Measurements from ENCODE around the gene RNF114. TPM values are rescaled to one million over a fixed set of nuclear protein-coding genes. Genes with fewer than 3 reads are reported as not detected.
"Not testable (repeated sequence)": the region's sequence is repeated elsewhere in the genome, so short reads cannot be mapped to it uniquely, and the experiment has no call there.

The RNF114 gene
- total RNA-seq, 2 experiments from 2014 or later = 55.8 to 59.5 TPM

DNA sequence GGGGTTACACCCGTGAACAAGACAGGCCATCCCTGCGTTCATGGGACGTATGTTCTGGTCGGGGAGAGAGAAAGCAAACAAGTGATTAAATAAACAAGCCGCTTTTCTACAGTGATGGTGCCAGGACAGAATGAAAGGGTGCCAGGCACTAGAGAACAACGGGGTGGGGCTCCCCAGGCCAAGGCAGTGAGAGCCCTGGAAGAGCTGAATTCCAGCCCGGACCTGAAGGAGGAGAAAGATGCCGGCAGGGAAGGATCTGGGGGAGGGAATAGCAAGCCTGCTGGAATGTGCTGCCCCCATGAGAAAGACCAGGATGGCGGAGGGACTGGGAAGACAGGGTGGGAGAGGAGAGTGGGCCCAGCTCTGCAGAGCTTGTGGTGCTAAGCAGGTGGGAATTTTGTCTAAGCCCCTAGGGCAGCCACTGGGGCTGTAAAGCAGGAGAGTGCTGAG is 54.1 kb downstream of the RNF114 start:
- DNase-seq = no peak
- Mint-ChIP-seq H3K36me3 (ENCODE audit: low read depth) (no peaks in the 10 kb centered on the region), H3K9me3 (no peaks in the 10 kb centered on the region), H3K27ac (no peak overlapping the region), H3K4me1 (peaks cover 9% of the 10 kb centered on the region), H3K27me3 (peaks cover 5% of the 10 kb centered on the region), H3K4me3 (no peak overlapping the region)
- ChIA-PET CTCF (interaction anchor here (0.6 kb wide), 1 partner anchor 907 kb away, joined by 3 read pairs; no protein-coding TSS in a partner anchor), POLR2A (no interaction called here)

DNA sequence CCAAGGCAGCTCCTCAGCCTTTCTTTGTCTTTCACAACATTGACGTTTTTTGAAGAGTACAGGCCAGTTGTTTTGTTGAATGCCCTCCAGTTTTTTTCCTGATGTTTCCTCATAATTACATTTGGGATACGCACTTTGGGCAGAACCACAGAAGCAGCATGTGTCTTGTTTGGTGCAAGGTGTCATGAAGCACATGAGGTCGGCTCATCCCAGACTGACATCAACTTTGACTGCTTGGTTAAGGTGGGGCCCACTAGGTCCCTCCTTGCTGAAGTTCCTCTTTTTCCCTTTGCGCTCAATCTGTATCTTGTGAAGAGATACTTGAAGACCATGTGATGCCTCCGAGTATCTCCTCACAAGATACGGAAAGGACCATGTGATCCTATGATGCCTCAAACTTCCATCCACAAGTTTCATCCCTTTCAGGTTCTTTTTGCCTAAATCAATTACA is 57.1 kb downstream of the RNF114 start:
- DNase-seq = no peak
- Mint-ChIP-seq H3K27ac (peak overlapping the region; percentile 41), H3K9me3 (no peaks in the 10 kb centered on the region), H3K27me3 (peaks cover 7% of the 10 kb centered on the region), H3K36me3 (ENCODE audit: low read depth) (no peaks in the 10 kb centered on the region), H3K4me1 (peaks cover 9% of the 10 kb centered on the region), H3K4me3 (no peak overlapping the region)
- CTCF ChIA-PET = interaction anchor here (1.1 to 1.3 kb wide), 2 partner anchors 12 to 106 kb away, joined by 3 read pairs; no protein-coding TSS in a partner anchor
- POLR2A ChIA-PET = interaction anchor here (0.6 kb wide), 1 partner anchor 27 kb away, joined by 5 read pairs; no protein-coding TSS in a partner anchor

DNA sequence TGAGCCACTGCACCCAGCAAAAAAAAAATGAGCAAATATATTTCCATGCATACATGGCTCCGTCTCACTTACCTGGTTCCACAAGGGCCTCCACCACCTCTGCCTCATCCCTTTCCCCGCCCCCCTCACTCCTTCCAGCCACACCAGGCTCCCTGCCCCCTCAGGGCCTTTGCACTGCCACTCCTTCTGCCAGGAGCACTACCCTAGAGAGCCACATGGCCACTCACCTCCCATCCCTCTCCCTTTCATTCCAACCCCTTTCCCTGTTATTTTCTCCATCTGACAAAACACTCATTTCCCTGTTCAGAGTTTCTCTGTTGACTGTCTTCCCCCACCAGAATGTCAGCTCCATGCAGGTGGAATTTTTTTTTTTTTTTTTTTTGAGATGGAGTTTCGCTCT is 59.4 kb downstream of the RNF114 start:
- ChIA-PET CTCF (no interaction called here), POLR2A (interaction anchor here (0.6 kb wide), 1 partner anchor 396 kb away, joined by 3 read pairs; no protein-coding TSS in a partner anchor)
- H3K36me3 Mint-ChIP-seq (ENCODE audit: low read depth) = no peaks in the 10 kb centered on the region
- no peak for DNase-seq
- peaks cover under 1% of the 10 kb centered on the region for H3K4me1 Mint-ChIP-seq
- H3K27ac Mint-ChIP-seq = no peak overlapping the region
- H3K4me3 Mint-ChIP-seq = no peak overlapping the region
- no peaks in the 10 kb centered on the region for H3K9me3 Mint-ChIP-seq
- H3K27me3 Mint-ChIP-seq = peaks cover 7% of the 10 kb centered on the region

DNA sequence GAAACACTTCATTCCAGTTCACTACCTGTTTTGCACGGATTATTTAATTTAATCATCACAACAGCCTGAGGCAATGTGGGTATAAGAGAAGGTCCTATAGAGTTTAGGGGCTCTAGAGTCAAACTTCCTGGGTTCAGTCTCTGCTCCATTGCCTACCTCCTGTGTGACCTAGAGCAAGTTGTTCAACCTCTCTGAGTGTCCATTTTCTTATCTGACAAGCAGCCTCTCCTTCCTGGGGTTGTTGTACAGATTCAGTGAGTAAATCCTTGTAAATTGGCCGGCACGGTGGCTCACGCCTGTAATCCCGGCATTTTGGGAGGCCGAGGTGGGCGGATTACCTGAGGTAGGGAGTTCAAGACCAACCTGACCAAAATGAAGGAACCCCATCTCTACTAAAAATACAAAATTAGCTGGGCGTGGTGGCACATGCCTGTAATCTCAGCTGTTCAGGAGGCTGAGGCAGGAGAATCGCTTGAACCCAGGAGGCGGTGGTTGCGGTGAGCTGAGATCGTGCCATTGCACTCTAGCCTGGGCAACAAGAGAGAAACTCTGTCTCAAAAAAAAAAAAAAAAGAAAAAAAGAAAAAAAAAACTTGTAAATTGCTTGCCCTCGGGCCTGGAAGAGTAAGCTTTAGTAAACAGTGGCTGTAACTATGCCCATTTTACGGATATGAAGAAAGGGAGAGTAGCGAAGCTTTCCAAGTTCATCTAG is 62.4 kb downstream of the RNF114 start:
- not testable (repeated sequence) for DNase-seq; H3K4me3 Mint-ChIP-seq; H3K27me3 Mint-ChIP-seq; H3K36me3 Mint-ChIP-seq (ENCODE audit: low read depth); H3K27ac Mint-ChIP-seq; H3K9me3 Mint-ChIP-seq
- CTCF ChIA-PET = interaction anchor here (0.8 to 1.0 kb wide), 2 partner anchors 24 to 63 kb away, joined by 3 to 6 read pairs; no protein-coding TSS in a partner anchor
- POLR2A ChIA-PET = interaction anchor here (0.6 kb wide), 1 partner anchor 17 kb away, joined by 4 read pairs; no protein-coding TSS in a partner anchor
- peaks cover 12% of the 10 kb centered on the region for H3K4me1 Mint-ChIP-seq

DNA sequence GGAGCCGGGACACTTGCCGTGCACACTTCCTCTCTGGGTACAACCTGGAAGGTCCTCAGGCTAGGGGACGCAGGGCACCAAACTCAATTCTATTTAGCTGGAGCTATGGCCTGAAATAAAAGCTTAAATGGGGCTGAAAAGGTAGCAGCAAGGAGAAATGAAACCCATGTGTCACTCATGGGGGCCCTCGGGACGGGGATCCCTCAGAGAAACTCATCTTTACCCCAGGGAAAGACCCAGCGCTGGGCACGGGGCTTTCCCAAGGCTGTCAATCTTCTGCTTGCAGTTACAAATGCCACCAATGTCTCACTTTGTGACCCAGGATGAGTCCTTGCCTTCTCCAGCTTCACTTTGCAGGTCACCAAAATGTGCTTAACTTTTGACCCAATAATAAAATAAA is 63.1 kb downstream of the RNF114 start:
- Mint-ChIP-seq H3K9me3 (no peaks in the 10 kb centered on the region), H3K27ac (no peak overlapping the region), H3K27me3 (peaks cover 2% of the 10 kb centered on the region), H3K36me3 (ENCODE audit: low read depth) (no peaks in the 10 kb centered on the region), H3K4me1 (peaks cover 12% of the 10 kb centered on the region), H3K4me3 (no peak overlapping the region)
- ChIA-PET CTCF (interaction anchor here (0.8 to 1.0 kb wide), 2 partner anchors 23 to 62 kb away, joined by 3 to 6 read pairs; no protein-coding TSS in a partner anchor), POLR2A (interaction anchor here (0.6 kb wide), 1 partner anchor 18 kb away, joined by 4 read pairs; no protein-coding TSS in a partner anchor)
- DNase-seq = no peak

DNA sequence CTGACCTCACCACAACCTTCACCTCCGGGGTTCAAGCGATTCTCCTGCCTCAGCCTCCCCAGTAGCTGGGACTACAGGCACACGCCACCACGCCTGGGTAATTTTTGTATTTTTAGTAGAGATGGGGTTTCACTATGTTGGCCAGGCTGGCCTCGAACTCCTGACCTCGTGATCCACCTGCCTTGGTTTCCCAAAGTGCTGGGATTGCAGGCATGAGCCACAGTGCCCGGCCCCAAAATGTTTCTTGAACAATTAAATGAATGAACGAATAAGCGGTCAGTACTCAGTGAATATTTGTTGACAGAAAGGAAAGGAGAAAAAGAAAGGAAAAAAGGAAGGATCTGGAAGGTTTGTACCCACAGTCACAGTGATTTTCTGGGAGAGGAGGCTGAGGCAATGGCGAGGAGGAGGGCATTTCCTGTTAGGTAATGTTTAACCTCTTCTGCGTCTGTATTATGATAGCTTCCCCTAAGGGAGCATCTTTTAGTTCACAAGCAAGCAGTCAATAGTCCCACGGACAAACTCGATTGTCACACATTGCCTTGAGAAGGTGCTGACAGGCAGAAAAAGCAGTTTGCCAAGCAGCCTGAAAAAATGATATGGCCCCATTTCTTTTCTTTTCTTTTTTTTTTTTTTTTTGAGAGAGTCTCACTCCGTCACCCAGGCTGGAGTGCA is 64.5 kb downstream of the RNF114 start:
- CTCF ChIA-PET = interaction anchor here (0.6 kb wide), 1 partner anchor 991 kb away, joined by 3 read pairs; no protein-coding TSS in a partner anchor
- H3K9me3 Mint-ChIP-seq; H3K4me3 Mint-ChIP-seq; DNase-seq; H3K36me3 Mint-ChIP-seq (ENCODE audit: low read depth); H3K27ac Mint-ChIP-seq; H3K27me3 Mint-ChIP-seq; POLR2A ChIA-PET: not testable (repeated sequence)
- H3K4me1 Mint-ChIP-seq = peaks cover 20% of the 10 kb centered on the region

DNA sequence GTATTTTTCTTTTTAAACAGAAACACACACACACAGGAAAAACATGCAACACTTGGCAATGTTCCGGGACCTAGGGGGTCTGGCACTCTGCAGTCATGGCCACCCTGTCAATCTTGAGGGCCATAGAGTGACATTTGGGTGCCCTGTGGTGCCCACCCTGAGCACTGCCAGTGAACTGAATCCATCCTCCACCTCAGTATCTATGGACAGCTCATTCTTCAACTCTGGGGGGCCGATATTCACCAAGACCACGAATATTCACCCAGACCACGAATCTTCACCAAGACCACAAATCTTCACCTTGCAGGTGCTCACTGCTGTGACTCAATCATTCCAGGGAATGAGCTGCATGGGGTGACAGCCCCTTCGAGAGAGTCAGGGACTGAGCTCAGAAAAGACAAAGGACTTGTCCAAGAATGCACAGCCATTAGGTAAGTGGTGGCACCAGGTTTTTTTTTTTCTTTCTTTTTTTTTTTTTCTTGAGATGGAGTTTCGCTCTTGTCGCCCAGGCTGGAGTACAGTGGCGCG is 65.7 kb downstream of the RNF114 start:
- POLR2A ChIA-PET = interaction anchor here (0.7 kb wide), 1 partner anchor 139 kb away, joined by 8 read pairs; no protein-coding TSS in a partner anchor
- no peak overlapping the region for H3K4me3 Mint-ChIP-seq
- peaks cover 24% of the 10 kb centered on the region for H3K4me1 Mint-ChIP-seq
- H3K9me3 Mint-ChIP-seq = no peaks in the 10 kb centered on the region
- peaks cover 2% of the 10 kb centered on the region for H3K27me3 Mint-ChIP-seq
- DNase-seq = no peak
- H3K27ac Mint-ChIP-seq = no peak overlapping the region
- CTCF ChIA-PET = interaction anchor here (0.6 to 1.1 kb wide), 4 partner anchors 16 to 1621 kb away, joined by 3 to 6 read pairs (median 4); no protein-coding TSS in a partner anchor
- H3K36me3 Mint-ChIP-seq (ENCODE audit: low read depth) = no peaks in the 10 kb centered on the region

DNA sequence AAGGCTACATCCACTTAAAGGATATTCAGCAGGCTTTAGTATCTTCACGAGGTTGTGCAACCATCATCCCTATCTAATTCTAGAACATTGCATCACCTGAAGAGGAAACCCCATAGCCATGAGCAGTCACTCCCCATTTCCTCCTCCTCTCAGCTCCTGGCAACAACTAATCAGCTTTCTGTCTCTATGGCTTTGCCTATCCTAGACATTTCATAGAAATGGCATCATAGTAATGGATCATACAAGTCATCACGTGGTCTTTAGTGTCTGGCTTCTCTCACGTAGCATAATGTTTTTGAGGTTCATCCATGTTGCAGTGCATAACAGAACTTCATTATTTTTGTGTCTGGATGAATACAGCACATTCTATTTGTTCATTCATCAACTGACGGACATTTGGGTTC is 67.1 kb downstream of the RNF114 start:
- ChIA-PET POLR2A (no interaction called here), CTCF (interaction anchor here (0.7 kb wide), 1 partner anchor 678 kb away, joined by 3 read pairs; no protein-coding TSS in a partner anchor)
- H3K4me3 Mint-ChIP-seq = no peak overlapping the region
- H3K4me1 Mint-ChIP-seq = peaks cover 27% of the 10 kb centered on the region
- no peak overlapping the region for H3K27ac Mint-ChIP-seq
- H3K36me3 Mint-ChIP-seq (ENCODE audit: low read depth) = no peaks in the 10 kb centered on the region
- no peaks in the 10 kb centered on the region for H3K9me3 Mint-ChIP-seq
- no peak for DNase-seq
- no peaks in the 10 kb centered on the region for H3K27me3 Mint-ChIP-seq

Other genes with a start within 250 kb of the RNF114 start
- gene B4GALT5, start 222.5 kb upstream of the RNF114 start, total RNA-seq = 10 to 100 TPM; 11.2 to 14.3 TPM
- 10 to 100 TPM; 21.4 to 23.1 TPM for gene SLC9A8, start 123.6 kb upstream of the RNF114 start, total RNA-seq
- gene SPATA2, start 20.9 kb upstream of the RNF114 start, total RNA-seq = 1 to 10 TPM; 7.4 to 8.2 TPM
- gene SNAI1, start 46.6 kb downstream of the RNF114 start, total RNA-seq = under 1 TPM in 1 of 2 experiments, not detected in 1; 0.15 TPM
- gene UBE2V1, start 176.8 kb downstream of the RNF114 start, total RNA-seq = 100 to 1,000 TPM; 111 to 144 TPM
- gene PEDS1, start 217.3 kb downstream of the RNF114 start, total RNA-seq = 10 to 100 TPM; 27.9 to 31.3 TPM

Measured in activated CD4-positive, alpha-beta T cell treated with anti-CD3 and anti-CD28 coated beads, Interleukin-2, amount 10 ng/mL, durations not matched to agents 7 days and 5 days (primary cell).